Measurements from ENCODE around the gene WDCP. TPM values are rescaled to one million over a fixed set of nuclear protein-coding genes. Genes with fewer than 3 reads are reported as not detected.
A peak's percentile ranks its signal among the peaks of the same experiment; 100 is the strongest.

The WDCP gene
- total and polyA plus RNA-seq, 10 of the 15 experiments (the other 5 are each of a cell fraction or from before 2014, with no cell fraction given) = 5.5 to 21.3 (median 13.2) TPM

GRCh38 chr2:24047703-24048033 is 477 bp upstream of the WDCP start:
- ATAC-seq (peak; percentile 0; the same call in 1 of the 3 replicates), FAIRE-seq (no peak), DNase-seq (ENCODE audit: low read depth, low spot score) (no peak)
- CTCF ChIA-PET = interaction anchor here (0.7 to 3.7 kb wide), 10 partner anchors 10 to 223 kb away, joined by 3 to 26 read pairs (median 5); partner anchors contain the start of genes ATAD2B, SF3B6 and TP53I3
- no TSS peak for BruUV-seq (replicated peaks)
- H3K27me3 ChIP-seq (replicated peaks in 1 of 2; ENCODE audit: control insufficient read depth in 2 of 2, insufficient read depth in 2 of 2, low read length in 1 of 2) = peaks cover 0 to 5% of the 10 kb centered on the region in 2 experiments; a peak in 3 of 4 replicates
- H3K9ac ChIP-seq (ENCODE audit: control insufficient read depth, insufficient read depth, low read length) = no peak overlapping the region
- 23% methylated on average over 8 of the region's 8 CpGs for WGBS (ENCODE audit: insufficient coverage, insufficient replicate concordance, low lambda C conversion rate, missing lambda C conversion rate)
- H3K9me3 ChIP-seq (replicated peaks; ENCODE audit: control insufficient read depth, insufficient read depth, low read length) = no peaks in the 10 kb centered on the region
- in situ Hi-C loops (cut with MboI) = no loop called here
- H2AFZ ChIP-seq (ENCODE audit: control insufficient read depth, low read depth, low read length) = peak overlapping the region; percentile 93
- peak overlapping the region; percentile 65 for H3K4me2 ChIP-seq (ENCODE audit: control insufficient read depth, insufficient read depth)
- no peak overlapping the region for H3K27ac ChIP-seq (ENCODE audit: control insufficient read depth, insufficient read depth)
- peaks cover 11% of the 10 kb centered on the region for H3K4me1 ChIP-seq (ENCODE audit: control insufficient read depth, insufficient read depth, low read length)
- SMC1A ChIA-PET (ENCODE audit: uncharacterized antibody, unreplicated experiment) = interaction anchor here (0.6 to 1.4 kb wide), 10 partner anchors 13 to 227 kb away, joined by 3 to 14 read pairs (median 4); partner anchors contain the start of gene ATAD2B
- no peaks in the 10 kb centered on the region for H3K36me3 ChIP-seq (ENCODE audit: control insufficient read depth in 2 of 2, insufficient read depth in 2 of 2, low read length in 1 of 2)
- RAD21 ChIA-PET (ENCODE audit: unreplicated experiment) = interaction anchor here (0.7 to 1.7 kb wide), 12 partner anchors 12 to 223 kb away, joined by 3 to 31 read pairs (median 6); partner anchors contain the start of genes ATAD2B, SF3B6 and TP53I3
- H4K20me1 ChIP-seq (ENCODE audit: control insufficient read depth, insufficient read depth) = no peaks in the 10 kb centered on the region
- H3K4me3 ChIP-seq = no peak overlapping the region
- POLR2A ChIA-PET = interaction anchor here (0.7 to 1.7 kb wide), 11 partner anchors 13 to 1434 kb away, joined by 3 to 12 read pairs (median 3); partner anchors contain the start of genes ATAD2B, SF3B6 and TP53I3
- no peak for TF ChIP-seq NR2C1 (IDR thresholded peaks at IDR 0.05)
- TF ChIP-seq RB1 (IDR thresholded peaks at IDR 0.05; ENCODE audit: borderline replicate concordance) = no peak
- TF ChIP-seq TCF12 (IDR thresholded peaks at IDR 0.05; ENCODE audit: low read depth, low read length) = no peak
- TF ChIP-seq NFYB (IDR thresholded peaks at IDR 0.05; ENCODE audit: insufficient read depth, low read depth, low read length) = no peak
- no peak for TF ChIP-seq ZBED1 (IDR thresholded peaks at IDR 0.05; ENCODE audit: borderline replicate concordance)
- no peak for TF ChIP-seq ESRRA (IDR thresholded peaks at IDR 0.05; ENCODE audit: low read length)
- no peak for TF ChIP-seq EP300 (IDR thresholded peaks at IDR 0.05; ENCODE audit: borderline replicate concordance in 1 of 2, control insufficient read depth in 1 of 2, low read depth in 2 of 2, low read length in 2 of 2)
- TF ChIP-seq IKZF1 (conservative IDR thresholded peaks at IDR 0.05) = peak; percentile 7; the same call in 1 of the 2 replicates
- intact Hi-C loops (cut with micrococcal nuclease; ENCODE audit: unreplicated experiment) = loop anchor here (1.0 to 5.0 kb wide), 2 partner anchors 29 to 120 kb away; partner anchors contain the start of genes ATAD2B and SF3B6
- peaks cover 7% of the 10 kb centered on the region for H3K79me2 ChIP-seq (ENCODE audit: control insufficient read depth, insufficient read depth, low read length)

All from GM12878 (cell line).